GM12878 (cell line): ENCODE results near the gene NRAS. TPM values are rescaled to one million over a fixed set of nuclear protein-coding genes. Genes with fewer than 3 reads are reported as not detected.

Source experiments
- ATAC-seq: fragments of 200-7000 bp; cut with Tn5 transposase; 3 replicates; pipeline ENCODE4 v1.9.1; 2020; ENCODE audit warnings: mild to moderate bottlenecking, moderate library complexity
- BruUV-seq: library from RNA; stranded (reverse); fragments of 400-500 nt; replicated peaks from 2 replicates; lab custom pipeline; 2021; lab: Mats Ljungman, UMichigan
- CTCF ChIA-PET: fragments of 300-600 bp; sonication (Branson Sonifier 250); formaldehyde crosslinking; extraction: SDS; loops from one replicate; lab custom pipeline; 2021; ENCODE audit warnings: inconsistent platforms; lab: Yijun Ruan, JAX
- POLR2A ChIA-PET: fragments of 350-600 bp; formaldehyde crosslinking; extraction: SDS; loops from one replicate; lab custom pipeline; 2021; ENCODE audit warnings: inconsistent platforms; lab: Charles Lee
- RAD21 ChIA-PET: fragments of 300-600 bp; sonication (Branson Sonifier 250); formaldehyde crosslinking; loops from one replicate; lab custom pipeline; 2023; ENCODE audit warnings: antibody characterized with exemption; ENCODE audit not compliant: unreplicated experiment; lab: Charles Lee
- SMC1A ChIA-PET: fragments of 300-600 bp; sonication (Branson Sonifier 250); formaldehyde crosslinking; loops from one replicate; lab custom pipeline; 2023; ENCODE audit not compliant: unreplicated experiment, uncharacterized antibody; lab: Charles Lee
- DNase-seq: peaks from one replicate; pipeline ENCODE4 v3.0.0-alpha.2; 2011; ENCODE audit warnings: low read depth, low spot score
- FAIRE-seq: peaks from 3 replicates; lab custom pipeline; 2011; peaks lifted over from hg19 to GRCh38; lab: Jason Lieb, UNC
- H2AFZ ChIP-seq: 2 replicates; pipeline ENCODE4 v1.6.0; 2011; ENCODE audit warnings: low read depth, low read length, control low read depth; ENCODE audit not compliant: control insufficient read depth
- H3K27ac ChIP-seq: 2 replicates; pipeline ENCODE4 v1.5.1; 2011; ENCODE audit warnings: control low read depth; ENCODE audit not compliant: control insufficient read depth, insufficient read depth
- H3K27me3 ChIP-seq, 2 experiments: replicated peaks in 1 of 2; 2 replicates each; pipeline versions ENCODE4 v1.6.0 to v1.6.1; 2011; ENCODE audit warnings: low read length in 1 of 2; ENCODE audit not compliant: control insufficient read depth in 2 of 2, insufficient read depth in 2 of 2
- H3K36me3 ChIP-seq, 2 experiments: 2 replicates each; pipeline ENCODE4 v1.5.1; 2011; ENCODE audit warnings: low read length in 1 of 2; ENCODE audit not compliant: control insufficient read depth in 2 of 2, insufficient read depth in 2 of 2
- H3K4me1 ChIP-seq: 2 replicates; pipeline ENCODE4 v1.6.1; 2011; ENCODE audit warnings: mild to moderate bottlenecking, low read length, moderate library complexity, mixed read lengths; ENCODE audit not compliant: control insufficient read depth, insufficient read depth
- H3K4me2 ChIP-seq: 2 replicates; pipeline ENCODE4 v1.6.0; 2011; ENCODE audit warnings: control low read depth; ENCODE audit not compliant: control insufficient read depth, insufficient read depth
- H3K4me3 ChIP-seq: fragments of 200-600 bp; sonication (generic); 2 replicates; pipeline ENCODE4 v1.5.1; 2016
- H3K79me2 ChIP-seq: 2 replicates; pipeline ENCODE4 v1.6.0; 2011; ENCODE audit warnings: low read length; ENCODE audit not compliant: control insufficient read depth, insufficient read depth
- H3K9ac ChIP-seq: 2 replicates; pipeline ENCODE4 v1.8.0; 2011; ENCODE audit warnings: low read length, control low read depth, mixed read lengths; ENCODE audit not compliant: control insufficient read depth, insufficient read depth
- H3K9me3 ChIP-seq: replicated peaks from 3 replicates; pipeline ENCODE4 v1.5.1; 2011; ENCODE audit warnings: mild to moderate bottlenecking, low read length; ENCODE audit not compliant: control insufficient read depth, insufficient read depth
- H4K20me1 ChIP-seq: 2 replicates; pipeline ENCODE4 v1.6.0; 2011; ENCODE audit not compliant: control insufficient read depth, insufficient read depth
- HDGF ChIP-seq: fragments of 450-650 bp; IDR thresholded peaks from 2 replicates; pipeline ENCODE4 v1.6.1; 2016; ENCODE audit warnings: antibody characterized with exemption
- MEF2A ChIP-seq: IDR thresholded peaks from 2 replicates; pipeline ENCODE4 v1.6.1; 2011; ENCODE audit warnings: low read depth, mild to moderate bottlenecking, low read length, moderate library complexity; ENCODE audit not compliant: insufficient read depth
- PAX8 ChIP-seq: fragments of 450-650 bp; IDR thresholded peaks from 2 replicates; pipeline ENCODE4 v1.6.1; 2017; ENCODE audit warnings: mild to moderate bottlenecking, moderate library complexity
- WRNIP1 ChIP-seq: IDR thresholded peaks from 2 replicates; pipeline ENCODE4 v1.6.1; 2011; ENCODE audit warnings: low read depth, low read length, improper control_type of control experiment, borderline replicate concordance
- WGBS: methylation state at CpG from one replicate; pipeline ENCODE4 v1.1.6; 2016; ENCODE audit warnings: low lambda C conversion rate; ENCODE audit not compliant: insufficient replicate concordance, insufficient coverage; ENCODE audit errors: missing lambda C conversion rate; 5-methylcytosine and 5-hydroxymethylcytosine counted together
- in situ Hi-C: fragments of 300-500 bp; cut with MboI; formaldehyde crosslinking; loops from 9 replicates; pipeline ENCODE4 v1.14.3; 2018; ENCODE audit warnings: mixed read lengths
- intact Hi-C: fragments of 100-400 bp; cut with micrococcal nuclease; formaldehyde crosslinking; loops from one replicate; pipeline ENCODE4 v1.14.2; 2022; ENCODE audit not compliant: unreplicated experiment
- polyA plus RNA-seq, 11 experiments: library from polyadenylated mRNA; depleted of rRNA in 4 of 11; unstranded in 6 of 11; stranded (reverse) in 5 of 11; fragments of >200 nt; fragmentation: Nextera tagmentation in 4 of 11; fragmentation: Illumina TruSeq in 1 of 11; extraction: Ambion mirVana in 4 of 11; extraction: Trizol in 1 of 11; gene quantifications; 1 replicate in 1 of 11; 2 replicates in 10 of 11; pipeline versions ENCODE4 v1.2.1 to v1.2.3, GENCODE V29; 2011 to 2016; ENCODE audit warnings: inconsistent platforms in 2 of 11, missing spikeins in 2 of 11, low read depth in 1 of 11
- total RNA-seq, 4 experiments: library from RNA; depleted of rRNA in 3 of 4; stranded (reverse); fragments of >200 nt in 3 of 4; fragmentation: Illumina TruSeq in 1 of 4; extraction: Trizol in 1 of 4; gene quantifications; 2 replicates each; pipeline versions ENCODE4 v1.2.1 to v1.2.3, GENCODE V29; 2013 to 2021
- TF ChIP-seq, protein P1 (sequence below): fragments of 450-650 bp; IDR thresholded peaks from 2 replicates; pipeline ENCODE4 v1.6.1; 2017; ENCODE audit warnings: mild to moderate bottlenecking, moderate library complexity
- TF ChIP-seq, protein P2 (sequence below): IDR thresholded peaks from 2 replicates; pipeline ENCODE4 v1.6.1; 2011; ENCODE audit warnings: borderline replicate concordance, low read depth, mild to moderate bottlenecking, moderate library complexity, mixed read lengths, low read length; ENCODE audit not compliant: insufficient read depth; ENCODE audit errors: extremely low read length
- TF ChIP-seq, protein P3 (sequence below): fragments of 450-650 bp; IDR thresholded peaks from 2 replicates; pipeline ENCODE4 v1.6.1; 2016; ENCODE audit warnings: mild to moderate bottlenecking
- TF ChIP-seq, protein P4 (sequence below): fragments of 450-650 bp; IDR thresholded peaks from 2 replicates; pipeline ENCODE4 v1.6.1; 2018; ENCODE audit warnings: borderline replicate concordance, mild to moderate bottlenecking; ENCODE audit not compliant: partially characterized antibody

Gene NRAS
- total and polyA plus RNA-seq, 10 of the 15 experiments (the other 5 are each of a cell fraction or from before 2014, with no cell fraction given): 31.7 to 73.2 (median 66.2) TPM

DNA sequence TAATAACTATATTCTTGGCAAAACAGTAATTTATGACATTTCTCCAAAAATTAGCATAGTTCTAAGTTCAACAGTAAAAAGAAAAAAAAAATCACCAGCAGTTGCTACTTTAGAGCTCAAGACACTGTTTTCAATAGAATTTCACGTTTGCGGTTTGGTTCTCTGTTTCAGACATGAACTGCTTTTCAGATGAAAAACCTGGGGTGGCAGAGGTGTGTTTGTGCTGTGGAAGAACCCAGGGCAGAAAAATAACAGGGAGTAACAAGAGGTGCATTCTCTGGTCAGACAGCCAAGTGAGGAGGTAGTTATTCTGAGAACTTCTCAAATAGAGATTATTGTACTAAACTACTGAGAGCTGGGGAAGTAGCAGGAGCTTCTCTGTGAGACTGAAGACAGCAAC lies 9.0 kb downstream of the NRAS start:
- SMC1A ChIA-PET: interaction anchor here (1.7 kb wide), 1 partner anchor 8 kb away, joined by 6 read pairs; the partner anchor contains the start of gene NRAS
- Histone ChIP-seq H3K36me3 (peaks cover 3 to 29% of the 10 kb centered on the region in 2 experiments), H3K9me3 (no peaks in the 10 kb centered on the region), H3K27ac (no peak overlapping the region), H3K4me1 (no peaks in the 10 kb centered on the region), H3K79me2 (no peaks in the 10 kb centered on the region; the same call in none of the 2 replicates), H3K4me3 (no peak overlapping the region), H2AFZ (no peak overlapping the region), H3K27me3 (no peaks in the 10 kb centered on the region), H3K9ac (no peak overlapping the region), H4K20me1 (no peaks in the 10 kb centered on the region), H3K4me2 (no peak overlapping the region)
- no TSS peak for BruUV-seq
- intact Hi-C loops: no loop called here
- DNase-seq: no peak
- no peak for FAIRE-seq
- RAD21 ChIA-PET: no interaction called here
- in situ Hi-C loops: no loop called here
- 98% methylated on average over 2 of the region's 2 CpGs for WGBS
- TF ChIP-seq PAX8 (no peak), MEF2A (no peak), WRNIP1 (no peak), HDGF (no peak)
- TF ChIP-seq, protein P1, sequence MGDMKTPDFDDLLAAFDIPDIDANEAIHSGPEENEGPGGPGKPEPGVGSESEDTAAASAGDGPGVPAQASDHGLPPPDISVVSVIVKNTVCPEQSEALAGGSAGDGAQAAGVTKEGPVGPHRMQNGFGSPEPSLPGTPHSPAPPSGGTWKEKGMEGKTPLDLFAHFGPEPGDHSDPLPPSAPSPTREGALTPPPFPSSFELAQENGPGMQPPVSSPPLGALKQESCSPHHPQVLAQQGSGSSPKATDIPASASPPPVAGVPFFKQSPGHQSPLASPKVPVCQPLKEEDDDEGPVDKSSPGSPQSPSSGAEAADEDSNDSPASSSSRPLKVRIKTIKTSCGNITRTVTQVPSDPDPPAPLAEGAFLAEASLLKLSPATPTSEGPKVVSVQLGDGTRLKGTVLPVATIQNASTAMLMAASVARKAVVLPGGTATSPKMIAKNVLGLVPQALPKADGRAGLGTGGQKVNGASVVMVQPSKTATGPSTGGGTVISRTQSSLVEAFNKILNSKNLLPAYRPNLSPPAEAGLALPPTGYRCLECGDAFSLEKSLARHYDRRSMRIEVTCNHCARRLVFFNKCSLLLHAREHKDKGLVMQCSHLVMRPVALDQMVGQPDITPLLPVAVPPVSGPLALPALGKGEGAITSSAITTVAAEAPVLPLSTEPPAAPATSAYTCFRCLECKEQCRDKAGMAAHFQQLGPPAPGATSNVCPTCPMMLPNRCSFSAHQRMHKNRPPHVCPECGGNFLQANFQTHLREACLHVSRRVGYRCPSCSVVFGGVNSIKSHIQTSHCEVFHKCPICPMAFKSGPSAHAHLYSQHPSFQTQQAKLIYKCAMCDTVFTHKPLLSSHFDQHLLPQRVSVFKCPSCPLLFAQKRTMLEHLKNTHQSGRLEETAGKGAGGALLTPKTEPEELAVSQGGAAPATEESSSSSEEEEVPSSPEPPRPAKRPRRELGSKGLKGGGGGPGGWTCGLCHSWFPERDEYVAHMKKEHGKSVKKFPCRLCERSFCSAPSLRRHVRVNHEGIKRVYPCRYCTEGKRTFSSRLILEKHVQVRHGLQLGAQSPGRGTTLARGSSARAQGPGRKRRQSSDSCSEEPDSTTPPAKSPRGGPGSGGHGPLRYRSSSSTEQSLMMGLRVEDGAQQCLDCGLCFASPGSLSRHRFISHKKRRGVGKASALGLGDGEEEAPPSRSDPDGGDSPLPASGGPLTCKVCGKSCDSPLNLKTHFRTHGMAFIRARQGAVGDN: no peak
- TF ChIP-seq, protein P2, sequence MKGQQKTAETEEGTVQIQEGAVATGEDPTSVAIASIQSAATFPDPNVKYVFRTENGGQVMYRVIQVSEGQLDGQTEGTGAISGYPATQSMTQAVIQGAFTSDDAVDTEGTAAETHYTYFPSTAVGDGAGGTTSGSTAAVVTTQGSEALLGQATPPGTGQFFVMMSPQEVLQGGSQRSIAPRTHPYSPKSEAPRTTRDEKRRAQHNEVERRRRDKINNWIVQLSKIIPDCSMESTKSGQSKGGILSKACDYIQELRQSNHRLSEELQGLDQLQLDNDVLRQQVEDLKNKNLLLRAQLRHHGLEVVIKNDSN: no peak
- TF ChIP-seq, protein P3, sequence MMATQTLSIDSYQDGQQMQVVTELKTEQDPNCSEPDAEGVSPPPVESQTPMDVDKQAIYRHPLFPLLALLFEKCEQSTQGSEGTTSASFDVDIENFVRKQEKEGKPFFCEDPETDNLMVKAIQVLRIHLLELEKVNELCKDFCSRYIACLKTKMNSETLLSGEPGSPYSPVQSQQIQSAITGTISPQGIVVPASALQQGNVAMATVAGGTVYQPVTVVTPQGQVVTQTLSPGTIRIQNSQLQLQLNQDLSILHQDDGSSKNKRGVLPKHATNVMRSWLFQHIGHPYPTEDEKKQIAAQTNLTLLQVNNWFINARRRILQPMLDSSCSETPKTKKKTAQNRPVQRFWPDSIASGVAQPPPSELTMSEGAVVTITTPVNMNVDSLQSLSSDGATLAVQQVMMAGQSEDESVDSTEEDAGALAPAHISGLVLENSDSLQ: no peak
- TF ChIP-seq, protein P4, sequence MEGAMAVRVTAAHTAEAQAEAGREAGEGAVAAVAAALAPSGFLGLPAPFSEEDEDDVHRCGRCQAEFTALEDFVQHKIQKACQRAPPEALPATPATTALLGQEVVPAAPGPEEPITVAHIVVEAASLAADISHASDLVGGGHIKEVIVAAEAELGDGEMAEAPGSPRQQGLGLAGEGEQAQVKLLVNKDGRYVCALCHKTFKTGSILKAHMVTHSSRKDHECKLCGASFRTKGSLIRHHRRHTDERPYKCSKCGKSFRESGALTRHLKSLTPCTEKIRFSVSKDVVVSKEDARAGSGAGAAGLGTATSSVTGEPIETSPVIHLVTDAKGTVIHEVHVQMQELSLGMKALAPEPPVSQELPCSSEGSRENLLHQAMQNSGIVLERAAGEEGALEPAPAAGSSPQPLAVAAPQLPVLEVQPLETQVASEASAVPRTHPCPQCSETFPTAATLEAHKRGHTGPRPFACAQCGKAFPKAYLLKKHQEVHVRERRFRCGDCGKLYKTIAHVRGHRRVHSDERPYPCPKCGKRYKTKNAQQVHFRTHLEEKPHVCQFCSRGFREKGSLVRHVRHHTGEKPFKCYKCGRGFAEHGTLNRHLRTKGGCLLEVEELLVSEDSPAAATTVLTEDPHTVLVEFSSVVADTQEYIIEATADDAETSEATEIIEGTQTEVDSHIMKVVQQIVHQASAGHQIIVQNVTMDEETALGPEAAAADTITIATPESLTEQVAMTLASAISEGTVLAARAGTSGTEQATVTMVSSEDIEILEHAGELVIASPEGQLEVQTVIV: no peak
- POLR2A ChIA-PET: no interaction called here
- ATAC-seq: no peak
- CTCF ChIA-PET: interaction anchor here (0.6 kb wide), 1 partner anchor 1374 kb away, joined by 3 read pairs; no protein-coding TSS in a partner anchor
